ENCODE results near the gene C1orf232. TPM values are rescaled to one million over a fixed set of nuclear protein-coding genes. Genes with fewer than 3 reads are reported as not detected.

C1orf232 gene
- total and polyA plus RNA-seq, 9 of the 15 experiments (the other 6 are each of a cell fraction or from before 2014, with no cell fraction given) = not detected

DNA sequence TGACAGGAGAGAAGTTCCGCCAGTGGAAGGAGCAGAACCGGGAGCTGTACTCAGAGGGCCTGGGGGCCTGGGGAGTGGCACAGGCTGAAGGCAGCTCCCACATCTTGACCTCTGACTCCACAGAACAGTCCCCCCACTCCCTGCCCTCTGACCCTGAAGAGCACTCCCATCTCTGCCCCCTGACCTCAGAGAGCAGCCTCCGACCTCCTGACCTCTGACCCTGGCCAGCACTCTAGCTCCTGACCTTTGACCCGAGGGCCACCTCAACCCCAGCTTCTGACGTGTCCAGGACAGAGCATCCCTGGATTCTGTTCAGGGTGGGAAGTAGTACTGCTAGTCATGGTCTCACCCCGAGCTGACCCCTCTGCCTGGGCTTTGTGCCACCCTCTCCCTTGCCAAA is 20.6 kb upstream of the C1orf232 start:
- in situ Hi-C loops (cut with MboI) (no loop called here), intact Hi-C loops (cut with micrococcal nuclease) (no loop called here)
- 0 out of 4 replicates have a peak overlapping the region, but pooled peaks of 1 of the 2 experiments have one; percentile 65 for H3K9ac ChIP-seq (ENCODE audit: insufficient read depth in 1 of 2, low read depth in 2 of 2, low read length in 2 of 2)
- ATAC-seq (peak; percentile 17; the same call in 2 of the 3 replicates), DNase-seq (ENCODE audit: extremely low read depth in 1 of 4, low spot score in 3 of 4) (peak in 1 of 4 experiments; percentile 30), FAIRE-seq (no peak)
- no peak overlapping the region for H3K4me3 ChIP-seq
- BruUV-seq (replicated peaks) = no TSS peak
- H3K27ac ChIP-seq (ENCODE audit: extremely low read depth, low read depth, low read length) = no peak overlapping the region
- no peak overlapping the region for H3K4me2 ChIP-seq (ENCODE audit: insufficient read depth, low read length)
- ChIA-PET POLR2A (interaction anchor here (0.6 to 1.4 kb wide), 6 partner anchors 11 to 82 kb away, joined by 3 to 4 read pairs (median 3); partner anchors contain the start of genes CNKSR1 and ZNF593), CTCF (ENCODE audit: low intra/inter-chr PET ratio) (interaction anchor here (0.6 to 1.6 kb wide), 3 partner anchors 45 to 199 kb away, joined by 3 to 4 read pairs (median 3); partner anchors contain the start of gene CEP85)
- H3K36me3 ChIP-seq (ENCODE audit: control insufficient read depth, insufficient read depth, low read length) = no peaks in the 10 kb centered on the region
- H2AFZ ChIP-seq (ENCODE audit: low read depth, low read length) = peak overlapping the region; percentile 67; the same call in 1 of the 2 replicates
- H3K27me3 ChIP-seq (ENCODE audit: control insufficient read depth in 2 of 2, insufficient read depth in 2 of 2, low read length in 2 of 2) = no peaks in the 10 kb centered on the region
- no peaks in the 10 kb centered on the region for H3K9me3 ChIP-seq (replicated peaks; ENCODE audit: control insufficient read depth, insufficient read depth, low read depth, low read length)
- 51% methylated on average over 6 of the region's 6 CpGs for WGBS (ENCODE audit: insufficient coverage, low coverage, missing lambda C conversion rate)
- 0 out of 2 replicates have a peak, but pooled peaks cover 6% of the 10 kb centered on the region for H4K20me1 ChIP-seq (replicated peaks; ENCODE audit: control insufficient read depth, insufficient read depth, low read length)
- no peaks in the 10 kb centered on the region for H3K79me2 ChIP-seq (ENCODE audit: control insufficient read depth, insufficient read depth, low read length)
- H3K4me1 ChIP-seq (replicated peaks in 1 of 2; ENCODE audit: control insufficient read depth in 2 of 2, insufficient read depth in 2 of 2, low read length in 2 of 2) = peaks cover 0 to 27% of the 10 kb centered on the region in 2 experiments; a peak in 2 of 5 replicates
- no peaks in the 10 kb centered on the region for H3K9me1 ChIP-seq (ENCODE audit: control insufficient read depth, insufficient read depth, low read length)
- TF ChIP-seq CHD2 (IDR thresholded peaks at IDR 0.05; ENCODE audit: low read depth, low read length) (no peak), POLR2AphosphoS5 (IDR thresholded peaks at IDR 0.05; ENCODE audit: control insufficient read depth, insufficient read depth, low read depth, low read length) (no peak), EGR1 (conservative IDR thresholded peaks at IDR 0.05) (no peak), GTF2F1 (IDR thresholded peaks at IDR 0.05; ENCODE audit: low read depth, low read length) (no peak), CBFA2T2 (conservative IDR thresholded peaks at IDR 0.05) (no peak), NR4A1 (CRISPR knock-in tag; IDR thresholded peaks at IDR 0.05) (no peak), NR4A1 (tag; IDR thresholded peaks at IDR 0.05) (no peak), NR2C2 (CRISPR knock-in tag; IDR thresholded peaks at IDR 0.05) (peak; percentile 96), NR2C2 (tag; IDR thresholded peaks at IDR 0.05) (peak; percentile 96), EZH2 (IDR thresholded peaks at IDR 0.05; ENCODE audit: borderline replicate concordance, low read depth, low read length) (no peak), SMARCC2 (IDR thresholded peaks at IDR 0.05; ENCODE audit: low read depth) (no peak)
- TF ChIP-seq, protein P1, sequence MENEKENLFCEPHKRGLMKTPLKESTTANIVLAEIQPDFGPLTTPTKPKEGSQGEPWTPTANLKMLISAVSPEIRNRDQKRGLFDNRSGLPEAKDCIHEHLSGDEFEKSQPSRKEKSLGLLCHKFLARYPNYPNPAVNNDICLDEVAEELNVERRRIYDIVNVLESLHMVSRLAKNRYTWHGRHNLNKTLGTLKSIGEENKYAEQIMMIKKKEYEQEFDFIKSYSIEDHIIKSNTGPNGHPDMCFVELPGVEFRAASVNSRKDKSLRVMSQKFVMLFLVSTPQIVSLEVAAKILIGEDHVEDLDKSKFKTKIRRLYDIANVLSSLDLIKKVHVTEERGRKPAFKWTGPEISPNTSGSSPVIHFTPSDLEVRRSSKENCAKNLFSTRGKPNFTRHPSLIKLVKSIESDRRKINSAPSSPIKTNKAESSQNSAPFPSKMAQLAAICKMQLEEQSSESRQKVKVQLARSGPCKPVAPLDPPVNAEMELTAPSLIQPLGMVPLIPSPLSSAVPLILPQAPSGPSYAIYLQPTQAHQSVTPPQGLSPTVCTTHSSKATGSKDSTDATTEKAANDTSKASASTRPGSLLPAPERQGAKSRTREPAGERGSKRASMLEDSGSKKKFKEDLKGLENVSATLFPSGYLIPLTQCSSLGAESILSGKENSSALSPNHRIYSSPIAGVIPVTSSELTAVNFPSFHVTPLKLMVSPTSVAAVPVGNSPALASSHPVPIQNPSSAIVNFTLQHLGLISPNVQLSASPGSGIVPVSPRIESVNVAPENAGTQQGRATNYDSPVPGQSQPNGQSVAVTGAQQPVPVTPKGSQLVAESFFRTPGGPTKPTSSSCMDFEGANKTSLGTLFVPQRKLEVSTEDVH (IDR thresholded peaks at IDR 0.05; ENCODE audit: low read depth, partially characterized antibody) = no peak
- TF ChIP-seq, protein P2, sequence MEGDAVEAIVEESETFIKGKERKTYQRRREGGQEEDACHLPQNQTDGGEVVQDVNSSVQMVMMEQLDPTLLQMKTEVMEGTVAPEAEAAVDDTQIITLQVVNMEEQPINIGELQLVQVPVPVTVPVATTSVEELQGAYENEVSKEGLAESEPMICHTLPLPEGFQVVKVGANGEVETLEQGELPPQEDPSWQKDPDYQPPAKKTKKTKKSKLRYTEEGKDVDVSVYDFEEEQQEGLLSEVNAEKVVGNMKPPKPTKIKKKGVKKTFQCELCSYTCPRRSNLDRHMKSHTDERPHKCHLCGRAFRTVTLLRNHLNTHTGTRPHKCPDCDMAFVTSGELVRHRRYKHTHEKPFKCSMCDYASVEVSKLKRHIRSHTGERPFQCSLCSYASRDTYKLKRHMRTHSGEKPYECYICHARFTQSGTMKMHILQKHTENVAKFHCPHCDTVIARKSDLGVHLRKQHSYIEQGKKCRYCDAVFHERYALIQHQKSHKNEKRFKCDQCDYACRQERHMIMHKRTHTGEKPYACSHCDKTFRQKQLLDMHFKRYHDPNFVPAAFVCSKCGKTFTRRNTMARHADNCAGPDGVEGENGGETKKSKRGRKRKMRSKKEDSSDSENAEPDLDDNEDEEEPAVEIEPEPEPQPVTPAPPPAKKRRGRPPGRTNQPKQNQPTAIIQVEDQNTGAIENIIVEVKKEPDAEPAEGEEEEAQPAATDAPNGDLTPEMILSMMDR (IDR thresholded peaks at IDR 0.05 in 2 of 3, conservative IDR thresholded peaks at IDR 0.05 in 1 of 3; ENCODE audit: insufficient read depth in 2 of 3, low read depth in 1 of 3, low read length in 3 of 3) = no peak
- TF ChIP-seq, protein P3, sequence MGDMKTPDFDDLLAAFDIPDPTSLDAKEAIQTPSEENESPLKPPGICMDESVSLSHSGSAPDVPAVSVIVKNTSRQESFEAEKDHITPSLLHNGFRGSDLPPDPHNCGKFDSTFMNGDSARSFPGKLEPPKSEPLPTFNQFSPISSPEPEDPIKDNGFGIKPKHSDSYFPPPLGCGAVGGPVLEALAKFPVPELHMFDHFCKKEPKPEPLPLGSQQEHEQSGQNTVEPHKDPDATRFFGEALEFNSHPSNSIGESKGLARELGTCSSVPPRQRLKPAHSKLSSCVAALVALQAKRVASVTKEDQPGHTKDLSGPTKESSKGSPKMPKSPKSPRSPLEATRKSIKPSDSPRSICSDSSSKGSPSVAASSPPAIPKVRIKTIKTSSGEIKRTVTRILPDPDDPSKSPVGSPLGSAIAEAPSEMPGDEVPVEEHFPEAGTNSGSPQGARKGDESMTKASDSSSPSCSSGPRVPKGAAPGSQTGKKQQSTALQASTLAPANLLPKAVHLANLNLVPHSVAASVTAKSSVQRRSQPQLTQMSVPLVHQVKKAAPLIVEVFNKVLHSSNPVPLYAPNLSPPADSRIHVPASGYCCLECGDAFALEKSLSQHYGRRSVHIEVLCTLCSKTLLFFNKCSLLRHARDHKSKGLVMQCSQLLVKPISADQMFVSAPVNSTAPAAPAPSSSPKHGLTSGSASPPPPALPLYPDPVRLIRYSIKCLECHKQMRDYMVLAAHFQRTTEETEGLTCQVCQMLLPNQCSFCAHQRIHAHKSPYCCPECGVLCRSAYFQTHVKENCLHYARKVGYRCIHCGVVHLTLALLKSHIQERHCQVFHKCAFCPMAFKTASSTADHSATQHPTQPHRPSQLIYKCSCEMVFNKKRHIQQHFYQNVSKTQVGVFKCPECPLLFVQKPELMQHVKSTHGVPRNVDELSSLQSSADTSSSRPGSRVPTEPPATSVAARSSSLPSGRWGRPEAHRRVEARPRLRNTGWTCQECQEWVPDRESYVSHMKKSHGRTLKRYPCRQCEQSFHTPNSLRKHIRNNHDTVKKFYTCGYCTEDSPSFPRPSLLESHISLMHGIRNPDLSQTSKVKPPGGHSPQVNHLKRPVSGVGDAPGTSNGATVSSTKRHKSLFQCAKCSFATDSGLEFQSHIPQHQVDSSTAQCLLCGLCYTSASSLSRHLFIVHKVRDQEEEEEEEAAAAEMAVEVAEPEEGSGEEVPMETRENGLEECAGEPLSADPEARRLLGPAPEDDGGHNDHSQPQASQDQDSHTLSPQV (IDR thresholded peaks at IDR 0.05) = no peak
